Measurements from ENCODE around the gene CRACR2B. TPM values are rescaled to one million over a fixed set of nuclear protein-coding genes. Genes with fewer than 3 reads are reported as not detected.
A peak's percentile ranks its signal among the peaks of the same experiment; 100 is the strongest.

Gene CRACR2B
- total RNA-seq, 1 donor, result 0.43 TPM

DNA sequence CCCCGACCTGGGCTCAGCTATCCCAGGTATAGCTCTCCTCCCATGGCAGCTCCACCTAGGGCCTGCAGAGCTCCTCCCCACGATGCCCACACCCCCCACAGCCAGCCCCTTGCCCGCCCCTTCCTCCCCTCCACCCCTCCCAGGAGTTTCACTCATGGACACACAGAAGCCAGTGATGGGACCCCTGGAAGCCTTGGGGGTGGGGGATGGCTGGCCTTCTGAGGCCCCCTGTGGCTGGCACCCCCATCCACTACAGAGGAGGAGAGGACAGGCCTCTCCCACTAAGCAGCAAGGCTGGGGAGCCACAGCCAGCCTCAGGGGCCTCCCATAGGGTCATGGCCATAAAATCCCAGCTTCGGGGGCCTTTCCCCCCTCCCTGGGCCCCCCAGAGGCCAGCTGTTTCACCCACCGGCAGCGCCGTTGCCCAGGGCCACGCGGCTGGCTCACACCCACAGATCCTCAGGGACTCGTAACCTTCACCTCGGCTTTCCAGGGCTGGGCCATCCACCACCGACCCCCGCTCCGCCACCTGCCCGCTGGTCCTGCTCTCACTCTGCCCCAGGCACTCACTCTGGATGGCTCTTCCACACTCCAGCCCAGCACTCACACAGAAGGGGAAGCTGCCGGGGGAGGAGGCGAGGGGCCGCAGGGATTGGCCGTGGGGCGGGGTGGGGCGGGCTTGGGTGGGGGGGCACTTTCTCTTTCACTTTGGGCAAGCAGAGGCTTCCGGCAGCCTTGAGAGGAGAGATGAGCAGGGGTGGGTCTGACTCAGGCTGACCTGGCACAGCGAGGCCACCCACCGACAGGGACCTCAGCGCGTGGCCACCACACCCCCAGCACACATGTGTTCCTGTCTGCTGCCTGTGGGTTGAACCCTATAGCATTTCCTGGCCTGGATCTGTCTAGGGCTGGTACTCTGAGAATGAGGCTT lies 31.8 kb upstream of the CRACR2B start:
- DNase-seq (ENCODE audit: low read depth), result peak; percentile 89
- TF ChIP-seq CTCF (IDR thresholded peaks at IDR 0.05; ENCODE audit: insufficient read depth, low read depth, low read length), result no peak
- H3K4me3 ChIP-seq (ENCODE audit: low read depth, low read length), result peak overlapping the region; percentile 74

DNA sequence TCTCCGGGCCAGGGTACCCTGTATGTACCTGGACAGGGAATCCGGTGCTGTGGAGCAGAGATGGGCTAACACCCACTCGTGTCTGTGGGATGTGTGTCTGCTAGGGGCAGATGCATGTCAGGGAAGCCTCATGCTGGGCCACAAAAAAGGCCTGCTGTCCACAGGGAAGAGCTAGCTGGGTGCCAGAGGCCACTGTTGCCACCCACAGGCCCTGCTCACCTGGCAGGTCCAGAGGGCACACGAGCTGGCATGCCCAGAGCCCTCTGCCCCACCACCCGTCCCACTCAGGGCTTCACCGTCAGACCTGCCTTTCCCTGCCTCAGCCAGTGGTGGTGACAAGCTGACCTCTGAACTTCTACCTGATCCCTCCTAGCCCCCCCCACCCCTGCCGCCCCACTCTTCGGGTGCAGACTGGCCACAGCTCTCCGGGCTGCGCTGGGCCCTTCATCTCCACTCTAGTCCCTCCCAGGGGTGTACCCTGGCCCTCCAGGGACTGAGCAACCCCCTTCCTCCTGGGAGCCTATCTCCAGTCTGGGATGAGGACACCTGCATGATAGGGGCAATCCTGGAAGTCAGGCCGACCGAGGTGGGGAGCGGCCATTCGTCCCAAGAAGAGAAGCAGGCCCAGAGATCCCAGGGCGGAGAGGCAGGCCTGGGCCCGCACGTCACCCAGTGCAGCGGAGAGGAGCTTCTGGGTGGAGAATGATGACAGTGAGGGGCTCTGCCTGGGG lies 31.0 kb upstream of the CRACR2B start:
- no peak for DNase-seq (ENCODE audit: low read depth)
- H3K4me3 ChIP-seq (ENCODE audit: low read depth, low read length), result peak overlapping the region; percentile 74
- TF ChIP-seq CTCF (IDR thresholded peaks at IDR 0.05; ENCODE audit: insufficient read depth, low read depth, low read length), result no peak

- DNase-seq (ENCODE audit: low read depth), result peak; percentile 91
- H3K4me3 ChIP-seq (ENCODE audit: low read depth, low read length), result peak overlapping the region; percentile 74
- no peak for TF ChIP-seq CTCF (IDR thresholded peaks at IDR 0.05; ENCODE audit: insufficient read depth, low read depth, low read length)
Observed at GRCh38 chr11:797296-798092, 30.2 kb upstream of the CRACR2B start.

- H3K4me3 ChIP-seq (ENCODE audit: low read depth, low read length), result peak within 1 kb of the TSS; percentile 74
- peak; percentile 65 for TF ChIP-seq CTCF (IDR thresholded peaks at IDR 0.05; ENCODE audit: insufficient read depth, low read depth, low read length)
- DNase-seq (ENCODE audit: low read depth), result peak; percentile 71
Observed at GRCh38 chr11:798093-798713, 29.5 kb upstream of the CRACR2B start, which contains the start of gene SLC25A22. TSS of gene SLC25A22 (minus strand) at chr11:798281. CDS start at chr11:795006, 3,275 bp downstream.

DNA sequence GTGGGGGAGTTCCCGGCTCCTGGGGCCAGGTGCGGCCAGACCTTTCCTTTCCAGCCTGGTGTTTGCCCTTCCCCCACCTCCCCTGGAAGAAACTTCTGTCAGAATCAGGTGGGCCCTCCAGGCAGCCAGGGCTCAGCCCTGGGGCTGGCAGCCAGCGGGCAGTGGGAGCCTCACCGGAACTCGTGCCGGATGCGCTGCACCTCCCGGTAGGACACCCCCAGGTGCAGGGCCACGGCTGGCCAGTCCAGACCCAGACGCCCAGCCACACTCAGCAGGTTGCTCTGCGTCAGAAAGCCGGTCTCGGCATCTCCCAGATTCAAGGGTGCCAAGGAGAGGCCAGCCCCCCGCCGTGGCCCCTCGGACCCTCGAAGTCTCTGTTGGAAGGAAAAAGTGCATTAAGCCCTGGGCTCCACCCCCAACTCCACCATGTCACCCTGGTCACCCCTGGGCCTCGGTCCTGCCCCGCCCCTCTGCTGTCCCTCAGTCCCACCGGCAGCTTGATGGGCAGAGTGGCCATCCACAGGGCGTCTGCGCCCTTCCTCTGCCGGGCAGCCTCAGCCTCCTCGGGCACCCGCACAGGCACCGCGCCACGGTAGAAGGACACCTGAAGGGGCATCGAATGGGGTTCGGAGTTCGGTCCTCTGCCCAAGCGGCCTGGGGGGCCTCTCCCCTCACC lies 27.9 kb upstream of the CRACR2B start:
- DNase-seq (ENCODE audit: low read depth), result no peak
- TF ChIP-seq CTCF (IDR thresholded peaks at IDR 0.05; ENCODE audit: insufficient read depth, low read depth, low read length), result no peak
- no peak overlapping the region for H3K4me3 ChIP-seq (ENCODE audit: low read depth, low read length)
